GM21529 (cell line): ENCODE measurements around the gene PRIM1.
A peak's percentile ranks its signal among the peaks of the same experiment; 100 is the strongest.
"Not testable (repeated sequence)": the region's sequence is repeated elsewhere in the genome, so short reads cannot be mapped to it uniquely, and the experiment has no call there.

Experiments used
- ATAC-seq: cut with Tn5 transposase; IDR thresholded peaks from one replicate; pipeline ENCODE4 v1.9.1; 2021; ENCODE audit not compliant: unreplicated experiment

Gene PRIM1

GRCh38 chr12:56751712-56752598, at the start of gene PRIM1:
TSS of gene PRIM1 (minus strand) at chr12:56752323. CDS start at chr12:56752298, 25 bp downstream.
- ATAC-seq = peak; percentile 75

DNA sequence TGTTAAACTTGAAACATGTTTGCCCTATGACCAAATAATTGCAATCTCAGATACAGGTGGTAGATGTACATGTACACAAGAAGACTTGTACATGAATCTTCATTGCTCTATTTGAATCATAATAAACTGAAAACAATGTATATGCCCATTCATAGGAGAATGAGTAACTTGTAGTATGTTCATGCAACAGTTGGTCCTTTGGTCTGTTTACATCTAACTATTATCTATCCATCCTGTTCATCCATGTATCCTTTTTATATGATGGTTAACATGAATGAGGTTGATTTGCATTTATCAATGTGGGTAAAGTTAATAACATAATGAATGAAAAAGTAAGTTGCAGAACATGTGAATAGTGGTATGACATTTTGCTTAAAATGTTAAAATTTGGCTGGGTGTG, 48.1 kb upstream of the PRIM1 start:
- ATAC-seq = no peak

DNA sequence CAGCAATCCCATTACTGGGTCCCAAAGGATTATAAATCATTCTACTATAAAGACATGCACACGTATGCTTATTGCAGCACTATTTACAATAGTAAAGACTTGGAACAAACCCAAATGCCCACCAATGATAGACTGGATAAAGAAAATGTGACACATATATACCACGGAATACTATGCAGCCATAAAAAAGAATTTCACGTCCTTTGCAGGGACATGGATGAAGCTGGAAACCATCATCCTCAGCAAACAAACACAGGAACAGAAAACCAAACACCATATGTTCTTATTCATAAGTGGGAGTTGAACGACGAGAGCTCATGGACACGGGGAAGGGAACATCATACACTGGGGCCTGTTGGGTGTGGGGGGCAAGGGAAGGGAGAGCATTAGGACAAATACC, 47.2 kb upstream of the PRIM1 start:
- not testable (repeated sequence) for ATAC-seq

DNA sequence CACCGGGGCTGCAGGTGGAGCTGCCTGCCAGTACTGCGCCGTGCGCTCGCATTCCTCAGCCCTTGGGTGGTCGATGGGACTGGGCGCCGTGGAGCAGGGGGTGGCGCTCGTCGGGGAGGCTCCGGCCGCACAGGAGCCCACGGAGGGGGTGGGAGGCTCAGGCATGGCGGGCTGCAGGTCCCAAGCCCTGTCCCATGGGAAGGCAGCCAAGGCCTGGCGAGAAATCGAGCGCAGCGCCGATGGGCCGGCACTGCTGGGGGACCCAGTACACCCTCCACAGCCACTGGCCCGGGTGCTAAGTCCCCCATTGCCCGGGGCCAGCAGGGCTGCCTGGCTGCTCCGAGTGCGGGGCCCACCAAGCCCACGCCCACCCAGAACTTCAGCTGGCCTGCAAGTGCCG, 43.7 kb upstream of the PRIM1 start:
- not testable (repeated sequence) for ATAC-seq

GRCh38 chr12:56795046-56795562, 43.0 kb upstream of the PRIM1 start:
- not testable (repeated sequence) for ATAC-seq

DNA sequence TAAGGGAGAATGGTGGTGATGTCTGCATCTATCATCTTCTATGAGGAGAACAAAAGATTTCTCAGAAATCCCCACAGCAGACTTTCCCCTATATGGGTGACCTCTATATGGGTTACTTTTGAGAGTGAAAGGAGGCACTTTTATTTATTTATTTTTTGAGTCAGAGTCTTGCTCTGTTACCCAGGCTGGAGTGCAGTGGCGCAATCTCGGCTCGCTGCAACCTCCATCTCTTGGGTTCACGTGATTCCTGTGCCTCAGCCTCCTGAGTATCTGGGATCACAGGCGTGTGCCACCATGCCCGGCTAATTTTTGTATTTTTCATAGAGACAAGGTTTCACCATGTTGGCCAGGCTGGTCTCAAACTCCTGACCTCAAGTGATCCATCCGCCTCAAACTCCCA, 41.0 kb upstream of the PRIM1 start:
- ATAC-seq = not testable (repeated sequence)

DNA sequence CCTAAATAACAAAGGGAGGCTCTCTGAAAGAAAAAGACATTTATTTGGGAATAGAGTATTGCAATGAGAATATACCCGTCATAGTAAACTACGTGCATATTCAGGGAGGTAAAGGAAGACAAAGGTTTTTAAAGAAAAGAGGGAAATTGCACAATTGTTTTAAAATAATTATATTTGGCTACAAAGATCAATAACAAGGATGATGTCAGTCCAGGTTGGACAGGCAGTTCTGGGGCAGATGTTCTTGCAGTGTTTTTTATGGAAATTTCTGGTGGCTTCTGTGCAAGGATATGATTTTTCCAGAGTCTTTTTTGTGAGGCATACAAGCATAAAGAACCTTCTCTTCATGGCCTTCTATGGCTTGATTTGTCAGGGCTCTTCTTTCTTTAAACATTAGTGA, 40.6 kb upstream of the PRIM1 start:
- no peak for ATAC-seq

DNA sequence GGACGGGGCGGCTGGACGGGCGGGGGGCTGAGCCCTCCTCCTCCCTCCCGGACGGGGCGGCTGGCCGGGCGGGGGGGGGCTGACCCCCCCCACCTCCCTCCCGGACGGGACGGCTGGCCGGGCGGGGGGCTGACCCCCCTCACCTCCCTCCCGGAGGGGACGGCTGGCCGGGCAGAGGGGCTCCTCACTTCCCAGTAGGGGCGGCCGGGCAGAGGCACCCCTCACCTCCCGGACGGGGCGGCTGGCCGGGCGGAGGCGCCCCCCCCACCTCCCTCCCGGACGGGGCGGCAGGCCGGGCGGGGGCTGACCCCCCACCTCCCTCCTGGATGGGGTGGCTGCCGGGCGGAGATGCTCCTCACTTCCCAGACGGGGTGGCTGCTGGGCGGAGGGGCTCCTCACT, 37.3 kb upstream of the PRIM1 start:
- ATAC-seq = not testable (repeated sequence)

DNA sequence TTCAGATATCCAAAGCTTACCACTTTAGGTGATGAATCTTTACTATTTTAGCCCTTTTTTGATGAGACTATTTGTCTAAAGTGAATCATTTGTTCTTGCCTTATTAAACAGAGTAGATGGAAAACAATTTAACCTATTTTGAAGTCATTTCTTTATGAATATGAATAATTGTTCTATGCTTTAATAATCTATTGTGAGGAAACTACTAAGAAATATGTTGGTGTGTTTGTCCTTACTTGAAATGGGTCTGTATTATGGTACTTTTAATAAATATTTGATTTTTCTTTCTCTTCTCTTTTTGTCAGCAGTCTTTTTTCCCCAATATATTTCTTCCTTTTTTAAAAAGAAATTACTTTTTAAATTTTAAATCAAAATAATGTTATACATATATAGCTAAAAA, 35.4 kb upstream of the PRIM1 start:
- no peak for ATAC-seq

GRCh38 chr12:56785874-56786273, 33.8 kb upstream of the PRIM1 start:
- ATAC-seq = no peak

- ATAC-seq = no peak
Measured at GRCh38 chr12:56785141-56785865, 33.2 kb upstream of the PRIM1 start.

DNA sequence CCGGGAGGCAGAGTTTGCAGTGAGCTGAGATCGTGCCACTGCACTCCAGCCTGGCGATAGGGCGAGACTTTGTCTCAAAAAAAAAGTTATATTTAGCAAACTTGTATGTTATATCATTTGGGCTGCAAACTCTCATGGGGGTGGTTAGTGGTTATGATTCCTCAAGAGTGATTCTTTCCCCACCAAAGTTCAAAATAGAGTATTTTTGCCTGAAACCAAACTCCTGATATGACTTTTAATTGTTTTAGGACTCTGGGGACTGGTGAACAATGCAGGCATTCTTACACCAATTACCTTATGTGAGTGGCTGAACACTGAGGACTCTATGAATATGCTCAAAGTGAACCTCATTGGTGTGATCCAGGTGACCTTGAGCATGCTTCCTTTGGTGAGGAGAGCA, 29.6 kb upstream of the PRIM1 start:
- no peak for ATAC-seq

DNA sequence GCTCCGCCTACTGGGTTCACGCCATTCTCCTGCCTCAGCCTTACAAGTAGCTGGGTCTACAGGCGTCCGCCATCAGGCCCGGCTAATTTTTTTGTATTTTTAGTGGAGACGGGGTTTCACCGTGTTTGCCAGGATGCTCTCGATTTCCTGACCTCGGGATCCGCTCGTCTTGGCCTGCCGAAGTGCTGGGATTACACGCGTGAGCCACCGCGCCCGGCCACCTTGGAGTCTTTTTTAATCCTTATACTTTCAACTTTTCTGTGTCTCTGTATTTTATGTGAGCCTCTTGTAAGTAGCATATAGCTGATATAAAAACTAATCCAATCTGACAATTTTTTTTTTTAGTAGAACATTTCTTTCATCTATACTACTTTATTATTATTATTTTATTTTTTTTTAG, 26.6 kb upstream of the PRIM1 start:
- no peak for ATAC-seq

DNA sequence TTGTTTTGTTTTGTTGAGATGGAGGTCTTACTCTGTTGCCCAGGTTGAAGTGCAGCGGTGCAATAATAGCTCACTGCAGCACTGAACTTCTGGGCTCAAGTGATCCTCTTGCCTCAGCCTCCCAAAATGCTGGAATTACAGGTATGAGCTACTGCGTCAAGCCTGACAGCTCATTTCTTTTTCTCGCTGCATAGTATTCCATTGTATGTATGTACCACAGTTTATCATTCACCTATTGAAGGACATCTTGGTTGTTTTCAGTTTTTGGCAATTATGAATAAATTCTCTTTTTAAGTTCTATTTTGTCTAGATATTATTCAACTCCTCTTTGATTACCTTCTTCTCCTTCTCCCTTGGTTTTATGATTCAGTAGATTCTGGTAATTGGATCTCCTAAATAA, 24.5 kb upstream of the PRIM1 start:
- ATAC-seq = no peak

DNA sequence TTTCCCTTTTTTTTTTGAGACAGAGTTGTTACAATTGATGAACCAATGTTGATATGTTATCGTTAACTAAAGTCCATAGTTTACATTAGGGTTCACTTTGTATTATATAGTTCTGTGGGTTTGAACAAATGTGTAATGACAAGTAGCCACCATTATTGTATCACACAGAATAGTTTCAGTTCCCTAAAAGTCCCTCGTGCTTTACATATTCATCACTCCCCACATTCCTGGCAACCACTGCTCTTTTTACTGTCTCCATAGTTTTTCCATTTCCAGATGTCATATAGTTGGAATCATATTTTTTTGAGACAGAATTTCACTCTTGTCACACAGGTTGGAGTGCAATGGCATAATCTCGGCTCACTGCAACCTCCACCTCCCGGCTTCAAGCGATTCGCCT, 23.5 kb upstream of the PRIM1 start:
- ATAC-seq = no peak

DNA sequence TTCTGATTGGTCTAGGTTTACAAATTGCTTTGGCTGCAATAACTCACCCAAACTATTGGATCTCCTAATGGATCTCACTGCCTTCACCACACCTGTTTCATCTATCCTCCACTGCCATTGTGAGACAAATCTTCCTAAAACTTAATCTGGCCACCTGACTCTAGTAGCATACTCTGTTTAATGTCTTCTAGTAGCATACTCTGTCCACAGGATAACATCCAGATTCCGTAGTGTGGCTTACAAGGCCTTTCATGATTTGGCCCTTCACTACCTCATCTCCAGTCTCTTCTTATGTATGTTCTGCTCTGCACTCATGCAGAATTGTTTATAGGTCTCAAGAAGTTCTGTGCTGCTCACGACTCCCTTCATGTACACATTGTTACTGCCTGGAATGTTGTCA, 21.0 kb upstream of the PRIM1 start:
- no peak for ATAC-seq

GRCh38 chr12:56772625-56773024, 20.5 kb upstream of the PRIM1 start:
- ATAC-seq = no peak

GRCh38 chr12:56769868-56770267, 17.7 kb upstream of the PRIM1 start:
- no peak for ATAC-seq

DNA sequence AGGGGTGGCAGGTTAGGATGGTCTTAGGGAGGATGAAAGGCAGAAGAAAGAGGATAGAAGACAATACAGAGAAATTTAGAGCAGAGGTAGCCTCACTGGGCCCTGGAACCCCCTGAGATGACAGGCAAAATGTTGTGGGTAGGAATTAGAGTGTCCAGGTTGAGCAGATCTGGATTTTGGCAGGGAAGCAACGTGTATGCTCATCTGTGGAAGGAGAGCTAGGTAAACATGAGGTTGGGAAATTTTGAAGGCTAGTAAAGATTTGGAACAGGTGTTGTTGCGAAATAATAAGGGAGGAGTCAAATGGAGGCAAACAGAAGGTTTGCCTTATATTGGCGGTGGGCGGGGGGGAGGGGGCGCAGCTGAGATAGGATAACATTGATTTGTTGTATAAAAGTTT, 16.3 kb upstream of the PRIM1 start:
- no peak for ATAC-seq

DNA sequence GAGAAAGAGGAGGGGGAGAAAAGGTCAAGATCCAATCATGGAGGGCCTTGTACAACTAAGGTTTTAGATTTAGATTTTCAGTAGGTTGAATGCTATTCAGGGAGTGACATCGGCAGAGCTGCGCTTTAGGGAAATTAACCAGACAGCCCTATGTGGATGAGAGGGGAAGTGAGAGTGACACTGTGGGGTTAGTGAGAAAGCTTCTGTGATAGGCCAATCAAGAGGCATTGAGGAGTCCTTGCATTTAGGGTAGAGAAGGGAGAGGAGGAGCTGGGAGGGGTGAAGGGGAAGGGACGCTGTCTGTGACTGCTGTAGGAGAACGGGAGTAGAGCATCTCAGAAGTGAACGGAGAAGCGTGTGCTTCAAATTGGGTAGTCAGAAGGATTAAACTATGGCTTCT, 14.4 kb upstream of the PRIM1 start:
- peak; percentile 99 for ATAC-seq

- no peak for ATAC-seq
Measured at GRCh38 chr12:56763753-56764657, 11.9 kb upstream of the PRIM1 start.
